AG04449 (cell line): ENCODE data around the gene ZNF644.

Experiments
- CTCF ChIA-PET: fragments of 350-600 bp; formaldehyde crosslinking; extraction: SDS; loops from one replicate; lab custom pipeline; 2021; ENCODE audit warnings: antibody characterized with exemption; lab: Yijun Ruan, JAX
- POLR2A ChIA-PET: fragments of 400-600, 350-600 bp; formaldehyde crosslinking; extraction: SDS; loops from one replicate; lab custom pipeline; 2020; ENCODE audit warnings: antibody characterized with exemption, inconsistent platforms; lab: Yijun Ruan, JAX
- DNase-seq: peaks from one replicate; pipeline ENCODE4 v3.0.0-alpha.2; 2010; ENCODE audit warnings: low read depth, low spot score
- H3K4me3 ChIP-seq: 2 replicates; pipeline ENCODE4 v1.5.1; 2011; ENCODE audit warnings: low read depth, mild to moderate bottlenecking, control low read depth, low read length
- CTCF ChIP-seq: IDR thresholded peaks from one replicate; pipeline ENCODE4 v1.5.1; 2011; ENCODE audit warnings: mild to moderate bottlenecking, moderate library complexity, low read length, control low read depth, inconsistent platforms; ENCODE audit not compliant: insufficient read depth; ENCODE audit errors: missing control alignments

Gene ZNF644

GRCh38 chr1:91024481-91025119 lies 2.8 kb upstream of the ZNF644 start:
- H3K4me3 ChIP-seq: no peak overlapping the region
- TF ChIP-seq CTCF: no peak
- ChIA-PET CTCF (no interaction called here), POLR2A (no interaction called here)
- no peak for DNase-seq

- TF ChIP-seq CTCF: no peak
- ChIA-PET CTCF (no interaction called here), POLR2A (interaction anchor here (0.7 to 1.0 kb wide), 2 partner anchors 97 to 166 kb away, joined by 3 read pairs; no protein-coding TSS in a partner anchor)
- H3K4me3 ChIP-seq: peak overlapping the region; percentile 78
- no peak for DNase-seq
Measured at GRCh38 chr1:91022518-91022929, 689 bp upstream of the ZNF644 start.

GRCh38 chr1:91020967-91021685 lies 709 bp downstream of the ZNF644 start:
- no peak for DNase-seq
- H3K4me3 ChIP-seq: peak overlapping the region; percentile 78
- CTCF ChIA-PET: interaction anchor here (1.1 to 1.3 kb wide), 3 partner anchors 11 to 170 kb away, joined by 3 to 4 read pairs (median 3); no protein-coding TSS in a partner anchor
- TF ChIP-seq CTCF: no peak
- POLR2A ChIA-PET: interaction anchor here (1.0 kb wide), 1 partner anchor 11 kb away, joined by 3 read pairs; no protein-coding TSS in a partner anchor

GRCh38 chr1:91020486-91020885 lies 1.3 kb downstream of the ZNF644 start:
- CTCF ChIA-PET: interaction anchor here (1.1 to 1.3 kb wide), 3 partner anchors 10 to 169 kb away, joined by 3 to 4 read pairs (median 3); no protein-coding TSS in a partner anchor
- POLR2A ChIA-PET: no interaction called here
- DNase-seq: no peak
- TF ChIP-seq CTCF: no peak
- peak overlapping the region; percentile 78 for H3K4me3 ChIP-seq

- CTCF ChIA-PET: interaction anchor here (1.0 to 1.6 kb wide), 3 partner anchors 10 to 23 kb away, joined by 3 to 4 read pairs (median 3); no protein-coding TSS in a partner anchor
- no peak for DNase-seq
- POLR2A ChIA-PET: no interaction called here
- H3K4me3 ChIP-seq: no peak overlapping the region
- peak; percentile 19 for TF ChIP-seq CTCF
Measured at GRCh38 chr1:91018006-91018405, 3.8 kb downstream of the ZNF644 start.

- no peak overlapping the region for H3K4me3 ChIP-seq
- DNase-seq: no peak
- CTCF ChIA-PET: no interaction called here
- POLR2A ChIA-PET: no interaction called here
- no peak for TF ChIP-seq CTCF
Measured at GRCh38 chr1:91015794-91016550, 5.9 kb downstream of the ZNF644 start.
